SH-SY5Y (cell line): ENCODE results near the gene ARGFX.

Source experiments
- GATA2 ChIP-seq: IDR thresholded peaks from 2 replicates; pipeline ENCODE4 v1.6.1; 2011; ENCODE audit warnings: mild to moderate bottlenecking, low read depth, low read length
- GATA3 ChIP-seq: IDR thresholded peaks from 2 replicates; pipeline ENCODE4 v1.6.1; 2011; ENCODE audit warnings: low read depth, mild to moderate bottlenecking, low read length, moderate library complexity

DNA sequence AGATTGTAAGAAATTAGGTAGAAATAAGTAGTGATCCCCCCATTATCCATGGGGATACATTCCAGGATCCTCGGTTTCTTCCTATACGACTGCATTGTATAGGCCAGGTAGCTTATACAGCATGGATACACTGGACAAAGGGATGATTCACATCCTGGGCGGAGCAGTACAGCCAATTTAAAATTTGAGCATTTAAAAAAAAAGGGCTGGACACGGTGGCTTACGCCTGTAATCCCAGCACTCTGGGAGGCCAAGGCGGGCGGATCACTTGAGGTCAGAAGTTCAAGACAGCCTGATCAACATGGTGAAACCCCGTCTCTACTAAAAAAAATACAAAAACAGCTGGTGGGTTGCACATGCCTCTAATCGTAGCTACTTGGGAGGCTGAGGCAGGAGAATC lies 976 bp upstream of the ARGFX start:
- TF ChIP-seq GATA2 (no peak), GATA3 (no peak)
